GM18502 (cell line): Measurements from ENCODE around the gene WDR54.
"Not testable (repeated sequence)": the region's sequence is repeated elsewhere in the genome, so short reads cannot be mapped to it uniquely, and the experiment has no call there.

Experiments used
- ATAC-seq: cut with Tn5 transposase; IDR thresholded peaks from one replicate; pipeline ENCODE4 v1.9.1; 2021; ENCODE audit warnings: mild to moderate bottlenecking; ENCODE audit not compliant: unreplicated experiment, poor library complexity

WDR54 gene

GRCh38 chr2:74401891-74402290 lies 19.6 kb upstream of the WDR54 start:
- ATAC-seq: no peak

GRCh38 chr2:74406035-74406434 lies 15.5 kb upstream of the WDR54 start:
- ATAC-seq: peak; percentile 69

GRCh38 chr2:74407682-74408081 lies 13.8 kb upstream of the WDR54 start:
- ATAC-seq: no peak

- ATAC-seq: no peak
These were observed 8.4 kb upstream of the WDR54 start for GRCh38 chr2:74413001-74413698.

- no peak for ATAC-seq
These were observed 7.1 kb upstream of the WDR54 start for GRCh38 chr2:74414441-74414840.

GRCh38 chr2:74414881-74415761 lies 6.4 kb upstream of the WDR54 start:
- no peak for ATAC-seq

GRCh38 chr2:74415762-74416395 lies 5.7 kb upstream of the WDR54 start:
- no peak for ATAC-seq

GRCh38 chr2:74416778-74417177 lies 4.8 kb upstream of the WDR54 start:
- no peak for ATAC-seq

GRCh38 chr2:74417197-74417596 lies 4.3 kb upstream of the WDR54 start:
- no peak for ATAC-seq

- no peak for ATAC-seq
These were observed 3.8 kb upstream of the WDR54 start for GRCh38 chr2:74417763-74418162.

GRCh38 chr2:74418312-74418711 lies 3.2 kb upstream of the WDR54 start:
- ATAC-seq: no peak

GRCh38 chr2:74419345-74419744 lies 2.2 kb upstream of the WDR54 start:
- no peak for ATAC-seq

- no peak for ATAC-seq
These were observed 1.5 kb upstream of the WDR54 start for GRCh38 chr2:74420006-74420405.

- not testable (repeated sequence) for ATAC-seq
These were observed 957 bp upstream of the WDR54 start for GRCh38 chr2:74420443-74421103.

- ATAC-seq: no peak
These were observed 1.9 kb downstream of the WDR54 start for GRCh38 chr2:74423231-74424095.

- ATAC-seq: no peak
These were observed 2.8 kb downstream of the WDR54 start for GRCh38 chr2:74424139-74424992.

GRCh38 chr2:74424995-74425406 lies 3.5 kb downstream of the WDR54 start:
- no peak for ATAC-seq

GRCh38 chr2:74425523-74425922 lies 4.0 kb downstream of the WDR54 start:
- no peak for ATAC-seq
